Activated T-helper 1 cell treated with anti-CD3 and anti-CD28 coated beads, Interleukin-12 subunit alpha, Interleukin-12 subunit beta, Interleukin-2, Interleukin-4 antibody, amounts not matched to agents 30 ng/mL and 10 ng/mL and 1 ng/mL, durations not matched to agents 14 hours and 24 hours and 36 hours (primary cell): Measurements from ENCODE around the gene IL3. TPM values are rescaled to one million over a fixed set of nuclear protein-coding genes. Genes with fewer than 3 reads are reported as not detected.

Source experiments
- DNase-seq: peaks from one replicate; pipeline ENCODE4 v3.0.0; 2021; ENCODE audit warnings: low spot score
- H3K27ac Mint-ChIP-seq: one replicate; pipeline ENCODE4 v1.8.0; 2021; ENCODE audit warnings: mild to moderate bottlenecking, mixed read lengths
- H3K27me3 Mint-ChIP-seq: one replicate; pipeline ENCODE4 v1.8.0; 2022; ENCODE audit warnings: mild to moderate bottlenecking, moderate library complexity, mixed read lengths; ENCODE audit not compliant: insufficient read depth
- H3K36me3 Mint-ChIP-seq: one replicate; pipeline ENCODE4 v1.8.0; 2021; ENCODE audit warnings: low read depth, mixed read lengths
- H3K4me1 Mint-ChIP-seq: one replicate; pipeline ENCODE4 v1.8.0; 2021; ENCODE audit warnings: low read depth, mixed read lengths
- H3K4me3 Mint-ChIP-seq: one replicate; pipeline ENCODE4 v1.8.0; 2021; ENCODE audit warnings: mild to moderate bottlenecking, moderate library complexity, mixed read lengths
- H3K9me3 Mint-ChIP-seq: one replicate; pipeline ENCODE4 v1.8.0; 2021; ENCODE audit warnings: mixed read lengths
- intact Hi-C: fragments of 100-400 bp; cut with micrococcal nuclease; formaldehyde crosslinking; loops from one replicate; pipeline ENCODE4 v1.15.1; 2024
- total RNA-seq: library from RNA; stranded (reverse); gene quantifications from 2 replicates; pipeline ENCODE4 v1.2.3, GENCODE V29; 2022

The IL3 gene
- total RNA-seq, 1 donor from 2014 or later, result 98.5 TPM

GRCh38 chr5:132082329-132083023, 22.0 kb downstream of the IL3 start:
- no peaks in the 10 kb centered on the region for H3K9me3 Mint-ChIP-seq
- DNase-seq, result no peak
- intact Hi-C loops, result loop anchor here (1.0 kb wide), 3 partner anchors 7 to 29 kb away; no protein-coding TSS in a partner anchor
- H3K4me1 Mint-ChIP-seq, result peaks cover 82% of the 10 kb centered on the region
- H3K36me3 Mint-ChIP-seq, result peaks cover 18% of the 10 kb centered on the region
- H3K27ac Mint-ChIP-seq, result peak overlapping the region; percentile 95
- H3K27me3 Mint-ChIP-seq, result peaks cover 1% of the 10 kb centered on the region
- peak overlapping the region; percentile 39 for H3K4me3 Mint-ChIP-seq

GRCh38 chr5:132083071-132083678, 22.7 kb downstream of the IL3 start:
- Mint-ChIP-seq H3K36me3 (peaks cover 17% of the 10 kb centered on the region), H3K27me3 (peaks cover 1% of the 10 kb centered on the region), H3K9me3 (no peaks in the 10 kb centered on the region), H3K4me3 (peak overlapping the region; percentile 39), H3K4me1 (peaks cover 76% of the 10 kb centered on the region), H3K27ac (peak overlapping the region; percentile 95)
- intact Hi-C loops, result loop anchor here (1.0 kb wide), 3 partner anchors 8 to 28 kb away; no protein-coding TSS in a partner anchor
- no peak for DNase-seq

- H3K9me3 Mint-ChIP-seq, result peaks cover 16% of the 10 kb centered on the region
- H3K27me3 Mint-ChIP-seq, result no peaks in the 10 kb centered on the region
- intact Hi-C loops, result no loop called here
- H3K4me1 Mint-ChIP-seq, result peaks cover 78% of the 10 kb centered on the region
- DNase-seq, result no peak
- H3K4me3 Mint-ChIP-seq, result no peak overlapping the region
- H3K36me3 Mint-ChIP-seq, result peaks cover 23% of the 10 kb centered on the region
- H3K27ac Mint-ChIP-seq, result peak overlapping the region; percentile 82
Observed at GRCh38 chr5:132085686-132086085, 25.2 kb downstream of the IL3 start.

GRCh38 chr5:132086277-132086794, 25.9 kb downstream of the IL3 start:
- Mint-ChIP-seq H3K36me3 (peaks cover 24% of the 10 kb centered on the region), H3K9me3 (peaks cover 16% of the 10 kb centered on the region), H3K4me3 (no peak overlapping the region), H3K27ac (peak overlapping the region; percentile 64), H3K27me3 (no peaks in the 10 kb centered on the region), H3K4me1 (peaks cover 82% of the 10 kb centered on the region)
- intact Hi-C loops, result no loop called here
- no peak for DNase-seq

GRCh38 chr5:132087176-132087575, 26.7 kb downstream of the IL3 start:
- Mint-ChIP-seq H3K4me1 (peaks cover 82% of the 10 kb centered on the region), H3K9me3 (peaks cover 16% of the 10 kb centered on the region), H3K4me3 (no peak overlapping the region), H3K36me3 (peaks cover 22% of the 10 kb centered on the region), H3K27ac (peak overlapping the region; percentile 53), H3K27me3 (no peaks in the 10 kb centered on the region)
- DNase-seq, result no peak
- intact Hi-C loops, result no loop called here

- DNase-seq, result no peak
- Mint-ChIP-seq H3K27ac (peak overlapping the region; percentile 32), H3K27me3 (no peaks in the 10 kb centered on the region), H3K36me3 (peaks cover 22% of the 10 kb centered on the region), H3K9me3 (peaks cover 16% of the 10 kb centered on the region), H3K4me3 (no peak overlapping the region), H3K4me1 (peaks cover 77% of the 10 kb centered on the region)
- intact Hi-C loops, result no loop called here
Observed at GRCh38 chr5:132087661-132088060, 27.2 kb downstream of the IL3 start.

GRCh38 chr5:132089363-132089762, 28.9 kb downstream of the IL3 start:
- Mint-ChIP-seq H3K9me3 (peaks cover 16% of the 10 kb centered on the region), H3K4me1 (peaks cover 72% of the 10 kb centered on the region), H3K36me3 (peaks cover 27% of the 10 kb centered on the region), H3K27me3 (no peaks in the 10 kb centered on the region), H3K4me3 (no peak overlapping the region), H3K27ac (peak overlapping the region; percentile 82)
- intact Hi-C loops, result no loop called here
- DNase-seq, result no peak

GRCh38 chr5:132090107-132090506, 29.7 kb downstream of the IL3 start:
- peaks cover 16% of the 10 kb centered on the region for H3K9me3 Mint-ChIP-seq
- peak overlapping the region; percentile 82 for H3K27ac Mint-ChIP-seq
- peaks cover 27% of the 10 kb centered on the region for H3K36me3 Mint-ChIP-seq
- intact Hi-C loops, result loop anchor here (10.0 kb wide), 1 partner anchor 705 kb away; no protein-coding TSS in a partner anchor
- H3K27me3 Mint-ChIP-seq, result no peaks in the 10 kb centered on the region
- H3K4me3 Mint-ChIP-seq, result no peak overlapping the region
- H3K4me1 Mint-ChIP-seq, result peaks cover 73% of the 10 kb centered on the region
- no peak for DNase-seq

GRCh38 chr5:132093271-132093670, 32.8 kb downstream of the IL3 start:
- intact Hi-C loops, result loop anchor here (10.0 kb wide), 1 partner anchor 708 kb away; no protein-coding TSS in a partner anchor
- H3K27me3 Mint-ChIP-seq, result no peaks in the 10 kb centered on the region
- peaks cover 16% of the 10 kb centered on the region for H3K9me3 Mint-ChIP-seq
- no peak overlapping the region for H3K4me3 Mint-ChIP-seq
- peaks cover 34% of the 10 kb centered on the region for H3K36me3 Mint-ChIP-seq
- H3K4me1 Mint-ChIP-seq, result peaks cover 79% of the 10 kb centered on the region
- no peak for DNase-seq
- no peak overlapping the region for H3K27ac Mint-ChIP-seq

- no peak for DNase-seq
- Mint-ChIP-seq H3K36me3 (peaks cover 31% of the 10 kb centered on the region), H3K27ac (peak overlapping the region; percentile 90), H3K4me1 (peaks cover 80% of the 10 kb centered on the region), H3K27me3 (no peaks in the 10 kb centered on the region), H3K9me3 (peaks cover 6% of the 10 kb centered on the region), H3K4me3 (peak overlapping the region; percentile 8)
- intact Hi-C loops, result loop anchor here (5.0 to 10.0 kb wide), 3 partner anchors 398 to 710 kb away; partner anchors contain the start of gene IRF1
Observed at GRCh38 chr5:132094393-132095076, 34.1 kb downstream of the IL3 start.

GRCh38 chr5:132095077-132095410, 34.6 kb downstream of the IL3 start:
- intact Hi-C loops, result loop anchor here (5.0 to 10.0 kb wide), 3 partner anchors 397 to 710 kb away; partner anchors contain the start of gene IRF1
- peaks cover 29% of the 10 kb centered on the region for H3K36me3 Mint-ChIP-seq
- no peak for DNase-seq
- peak overlapping the region; percentile 8 for H3K4me3 Mint-ChIP-seq
- H3K27me3 Mint-ChIP-seq, result no peaks in the 10 kb centered on the region
- peaks cover 4% of the 10 kb centered on the region for H3K9me3 Mint-ChIP-seq
- H3K4me1 Mint-ChIP-seq, result peaks cover 80% of the 10 kb centered on the region
- H3K27ac Mint-ChIP-seq, result peak overlapping the region; percentile 90

- H3K27me3 Mint-ChIP-seq, result no peaks in the 10 kb centered on the region
- H3K4me1 Mint-ChIP-seq, result peaks cover 80% of the 10 kb centered on the region
- H3K4me3 Mint-ChIP-seq, result peak overlapping the region; percentile 5
- DNase-seq, result no peak
- H3K36me3 Mint-ChIP-seq, result peaks cover 25% of the 10 kb centered on the region
- peak overlapping the region; percentile 90 for H3K27ac Mint-ChIP-seq
- intact Hi-C loops, result loop anchor here (5.0 to 10.0 kb wide), 3 partner anchors 397 to 711 kb away; partner anchors contain the start of gene IRF1
- peaks cover under 1% of the 10 kb centered on the region for H3K9me3 Mint-ChIP-seq
Observed at GRCh38 chr5:132095424-132095972, 35.0 kb downstream of the IL3 start.
